GM21423 (cell line): ENCODE data around the gene FRMD4B.
"Not testable (repeated sequence)": the region's sequence is repeated elsewhere in the genome, so short reads cannot be mapped to it uniquely, and the experiment has no call there.

Source experiments
- ATAC-seq: cut with Tn5 transposase; IDR thresholded peaks from one replicate; pipeline ENCODE4 v1.9.1; 2021; ENCODE audit warnings: mild to moderate bottlenecking, moderate library complexity; ENCODE audit not compliant: unreplicated experiment

Gene FRMD4B

DNA sequence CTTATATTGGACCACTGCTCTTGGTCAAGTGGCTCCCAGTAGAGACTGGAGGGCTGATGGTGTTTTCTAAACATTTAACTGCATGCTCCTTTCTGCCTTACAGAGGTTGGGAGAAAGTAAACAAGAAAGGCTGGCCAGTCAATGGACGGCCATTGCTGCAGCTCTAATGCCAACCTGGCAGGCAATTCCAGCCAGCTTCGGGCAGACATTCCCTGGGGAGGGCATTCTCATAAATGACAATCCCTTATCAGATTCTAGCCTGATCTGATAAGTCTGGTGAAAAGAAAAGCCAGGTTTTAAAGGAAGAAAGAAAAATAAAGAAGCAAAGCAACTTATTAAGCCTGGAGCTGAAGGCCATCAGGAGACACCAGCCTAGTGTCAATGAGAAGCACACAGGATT, 60.7 kb downstream of the FRMD4B start:
- ATAC-seq = no peak

DNA sequence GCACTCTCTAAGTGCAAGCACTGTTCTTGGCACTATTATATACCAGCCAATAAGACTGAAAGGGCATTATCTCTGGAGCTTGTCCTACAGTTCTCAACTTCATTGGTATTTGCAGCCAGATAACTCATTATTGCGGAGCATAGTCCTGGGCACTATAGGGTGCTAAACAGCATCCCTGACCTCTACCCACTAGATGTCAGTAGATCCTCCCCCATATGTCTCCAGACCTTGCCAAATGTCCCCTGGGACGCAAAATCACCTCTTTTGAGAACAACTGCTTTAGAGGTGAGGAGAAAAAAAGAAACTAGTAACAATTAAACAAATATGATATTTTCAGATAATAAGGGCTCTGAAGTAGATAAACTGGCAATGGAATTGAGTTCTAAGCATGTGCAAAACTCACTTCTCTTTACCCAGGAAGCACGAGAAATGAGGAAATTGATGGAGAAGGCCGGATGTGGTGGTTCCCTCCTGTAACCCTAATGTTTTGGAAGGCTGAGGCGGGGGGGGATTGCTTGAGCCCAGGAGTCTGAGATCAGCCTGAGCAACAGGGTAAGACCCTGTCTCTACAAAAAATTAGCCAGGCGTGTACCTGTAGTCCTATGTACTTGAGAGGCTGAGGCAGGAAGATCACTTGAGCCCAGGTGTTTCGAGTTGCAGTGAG, 61.4 kb downstream of the FRMD4B start:
- peak; percentile 36 for ATAC-seq

DNA sequence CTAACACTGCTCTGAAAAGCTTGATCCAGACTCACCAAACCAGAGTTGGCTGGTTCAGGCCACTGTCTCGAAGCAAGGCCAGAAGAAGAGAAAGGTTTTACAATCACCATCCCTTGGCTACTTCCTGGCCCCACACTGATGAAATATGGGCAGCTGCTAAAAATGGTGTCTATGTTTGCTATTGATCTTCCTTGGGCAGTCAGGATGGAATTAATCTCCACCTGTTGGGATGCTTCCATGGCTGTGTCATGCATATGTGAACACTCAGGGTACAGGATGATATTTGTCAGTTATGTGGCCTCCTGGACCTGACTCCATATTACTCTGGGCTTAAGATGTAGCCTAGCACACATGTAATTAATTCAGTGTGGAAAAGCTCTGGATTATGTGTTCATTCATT, 61.9 kb downstream of the FRMD4B start:
- ATAC-seq = no peak

DNA sequence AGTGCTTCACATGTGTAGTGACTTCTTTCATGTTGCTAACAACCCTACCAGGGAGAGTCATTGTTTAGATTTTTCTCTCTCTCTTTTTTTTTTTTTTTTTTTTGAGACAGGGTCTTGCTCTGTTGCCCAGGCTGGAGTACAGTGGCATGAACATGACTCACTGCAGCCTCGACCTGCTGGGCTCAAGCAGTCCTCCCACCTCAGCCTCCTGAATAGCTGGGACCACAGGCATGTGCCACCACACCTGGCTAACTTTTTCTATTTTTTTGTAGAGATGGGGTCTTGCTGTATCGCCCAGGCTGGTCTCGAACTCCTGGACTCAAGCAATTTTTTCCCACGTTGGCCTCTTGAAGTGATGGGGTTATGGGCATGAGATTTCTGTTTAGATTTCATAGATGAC, 63.4 kb downstream of the FRMD4B start:
- ATAC-seq = not testable (repeated sequence)

DNA sequence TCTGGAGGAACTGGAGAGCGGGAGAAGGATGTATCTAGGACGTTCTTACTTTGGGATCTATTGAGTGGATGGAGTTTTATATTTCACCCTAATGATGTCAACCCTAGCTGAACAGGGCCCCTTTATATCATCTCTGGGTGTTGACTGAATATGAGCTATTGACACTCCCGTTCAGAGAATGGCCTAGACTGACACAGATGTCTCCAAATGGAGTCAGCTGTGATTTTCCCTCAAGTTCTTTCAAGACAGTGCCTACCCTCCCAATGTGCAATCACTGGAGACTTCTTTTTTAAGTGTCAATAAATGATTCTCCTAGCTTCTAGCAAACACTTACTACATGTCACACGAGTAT, 63.8 kb downstream of the FRMD4B start:
- no peak for ATAC-seq

DNA sequence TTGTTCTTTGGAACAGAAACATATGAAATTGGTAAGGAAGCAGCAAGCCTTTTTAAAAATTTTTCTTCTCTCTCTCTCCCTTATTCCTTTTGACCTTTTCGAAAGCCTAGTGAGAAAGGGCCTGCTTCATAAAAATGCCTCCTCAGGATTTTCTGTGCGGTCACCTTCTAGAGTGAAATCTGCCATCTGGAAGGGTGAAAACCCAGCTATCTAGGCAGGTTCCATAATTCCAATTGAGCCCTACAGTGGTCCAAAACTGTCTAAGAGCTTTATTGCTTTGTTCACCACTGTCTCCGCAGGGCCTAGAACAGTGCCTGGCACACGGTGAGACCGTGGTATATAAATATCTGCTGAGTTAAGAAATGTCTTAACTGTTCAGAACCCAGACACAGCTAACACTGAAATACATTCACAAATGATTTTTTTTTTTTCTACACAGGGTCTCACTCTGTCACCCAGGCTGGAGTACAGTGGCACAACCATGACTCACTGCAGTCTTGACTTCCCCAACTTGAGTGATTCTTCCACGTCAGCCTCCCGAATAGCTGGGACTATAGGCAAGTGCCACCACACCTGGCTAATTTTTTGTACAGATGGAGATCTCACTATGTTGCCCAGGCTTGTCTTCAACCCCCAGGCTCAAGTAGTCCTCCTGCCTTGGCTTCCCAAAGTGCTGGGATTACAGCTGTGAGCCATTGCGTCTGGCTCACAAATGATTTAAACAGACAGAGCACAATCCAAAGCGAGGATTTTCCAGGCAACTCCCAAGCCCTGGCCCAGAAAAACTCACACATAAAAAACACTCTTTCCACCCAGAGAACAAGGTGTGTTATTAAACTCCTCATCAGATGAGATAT, 64.4 kb downstream of the FRMD4B start:
- no peak for ATAC-seq

DNA sequence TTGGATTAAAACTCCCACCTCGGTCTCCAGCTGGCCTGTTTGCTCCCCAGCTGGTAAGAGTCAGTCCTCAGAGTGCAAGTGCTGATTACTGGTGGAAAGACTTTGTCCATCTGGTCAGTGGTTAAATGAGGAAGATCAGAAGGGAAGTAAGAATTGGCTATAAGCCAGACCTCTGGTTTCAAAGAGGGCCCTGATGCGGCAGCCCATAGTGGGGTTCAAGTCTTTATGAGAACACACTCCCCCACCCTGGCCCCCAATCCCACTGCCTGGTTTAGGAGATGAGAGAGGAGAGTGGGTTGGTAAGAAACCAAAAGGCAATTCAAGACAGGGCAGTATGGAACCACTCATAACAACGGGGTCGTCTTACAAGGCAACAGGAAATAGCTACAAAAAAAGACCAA, 65.0 kb downstream of the FRMD4B start:
- peak; percentile 52 for ATAC-seq

DNA sequence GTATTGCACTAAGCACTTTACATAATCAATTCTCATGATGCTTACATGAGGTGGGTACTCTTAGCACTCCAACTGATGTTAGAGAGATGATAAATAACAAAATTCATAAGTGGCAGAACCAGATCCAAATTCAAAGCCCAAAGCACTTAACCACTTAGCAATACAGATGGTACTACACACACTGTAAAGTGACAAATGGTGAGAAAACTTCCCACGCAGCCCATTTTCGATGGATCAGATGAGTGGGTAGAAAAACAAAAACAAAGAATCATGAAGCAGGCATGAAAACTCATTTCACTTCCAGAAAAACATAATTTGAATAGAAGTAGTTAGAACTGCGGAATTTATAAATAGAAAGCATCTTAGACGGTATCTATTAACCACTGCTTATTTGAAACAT, 66.2 kb downstream of the FRMD4B start:
- no peak for ATAC-seq

DNA sequence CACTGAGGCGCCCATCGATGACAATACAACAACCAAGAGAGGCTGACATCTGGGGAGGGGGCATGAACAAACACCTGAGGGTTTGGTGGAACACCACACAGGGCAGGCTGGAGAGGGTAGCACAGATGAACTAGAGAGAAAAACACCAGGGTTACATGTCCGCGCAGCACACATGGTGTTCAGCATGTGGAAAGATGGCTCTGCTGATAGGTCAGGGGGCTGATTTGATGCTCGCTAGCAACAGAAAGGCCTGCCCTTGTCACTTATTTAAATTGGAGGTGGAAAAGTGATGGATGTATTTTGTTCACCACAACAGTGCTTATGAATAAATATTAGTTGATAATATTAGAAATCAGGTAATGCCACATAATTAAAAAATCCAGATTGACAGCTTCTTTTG, 67.5 kb downstream of the FRMD4B start:
- ATAC-seq = no peak

DNA sequence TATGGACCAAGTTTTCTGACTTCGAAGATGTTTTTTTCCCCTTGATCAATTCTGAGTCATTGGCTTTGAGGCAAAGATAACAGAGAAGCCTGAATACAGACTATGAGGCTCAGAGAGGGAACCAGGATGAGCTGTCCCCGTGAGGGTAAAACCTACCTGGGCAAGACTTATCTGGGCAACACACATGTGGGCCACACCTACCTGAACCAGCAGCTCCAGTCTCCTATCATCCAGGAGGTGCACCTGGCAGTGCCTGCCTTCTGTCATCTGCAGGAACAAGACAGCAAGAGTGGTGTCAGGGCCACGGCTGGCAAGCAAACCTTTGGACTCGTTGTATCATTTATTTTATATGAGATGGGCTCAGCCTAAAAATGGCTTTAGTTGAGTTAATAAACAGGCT, 72.6 kb downstream of the FRMD4B start:
- no peak for ATAC-seq

DNA sequence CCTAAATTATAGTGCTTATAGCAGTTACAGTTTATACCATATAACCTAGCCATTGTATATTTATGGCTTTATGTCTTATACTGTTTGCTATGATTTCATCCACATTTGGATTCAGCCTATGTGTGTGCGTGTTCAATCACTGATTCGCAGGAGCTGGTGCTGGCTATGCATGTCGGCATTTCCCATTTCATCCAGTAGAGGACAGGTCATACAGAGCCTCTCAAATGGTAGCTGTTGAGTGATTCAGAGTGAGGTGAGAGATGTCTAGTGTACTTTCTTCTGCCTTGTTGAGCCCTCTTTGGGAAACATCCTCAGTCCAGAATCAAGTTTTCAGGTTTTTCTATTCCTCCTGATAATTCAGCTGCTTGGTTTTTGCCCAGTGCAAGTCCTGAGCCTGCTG, 76.1 kb downstream of the FRMD4B start:
- ATAC-seq = no peak

DNA sequence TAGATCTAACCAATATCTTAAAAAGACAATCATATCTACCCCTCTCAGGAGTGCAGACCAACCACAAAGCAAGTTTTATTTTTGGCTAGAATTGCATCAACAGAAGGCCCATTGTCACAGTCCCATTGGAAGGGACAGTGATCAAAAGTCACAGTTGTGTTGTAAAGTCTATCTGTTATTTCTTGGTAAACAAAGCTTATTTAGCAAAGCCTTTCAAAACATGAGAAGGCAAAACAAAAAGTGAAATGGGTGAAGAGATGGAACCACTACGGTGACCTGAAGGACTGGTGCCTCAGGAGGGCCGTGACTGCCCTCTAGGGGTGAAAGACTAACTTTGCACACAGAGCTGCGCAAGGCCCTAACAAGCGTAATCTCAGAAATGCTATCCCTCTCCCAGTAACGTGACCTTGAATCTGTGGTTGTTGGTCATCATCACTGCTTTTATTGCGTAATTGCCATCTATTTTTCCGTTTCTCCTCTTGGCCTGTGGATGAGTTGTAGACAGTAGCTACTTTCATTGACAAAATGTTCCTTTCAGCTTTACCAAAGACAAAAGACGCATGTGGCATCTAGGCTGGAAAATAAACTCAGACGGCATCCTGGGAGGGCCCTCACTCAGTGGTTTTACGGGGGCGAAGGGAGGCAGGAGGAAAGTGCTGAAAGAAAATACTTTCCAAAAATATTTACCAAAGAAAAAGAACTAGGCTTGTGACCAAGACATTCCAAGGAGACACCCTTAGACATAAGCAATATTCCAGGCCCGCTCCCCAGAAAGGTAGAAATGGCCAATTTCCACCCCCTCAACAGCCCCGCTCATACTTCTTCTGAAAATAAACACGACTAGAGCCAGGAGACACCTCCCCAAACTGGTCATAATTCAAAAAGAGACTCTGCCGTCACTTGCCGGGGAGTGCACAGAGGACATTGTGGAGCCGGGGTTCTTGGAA, 79.4 kb downstream of the FRMD4B start:
- ATAC-seq = peak; percentile 90

DNA sequence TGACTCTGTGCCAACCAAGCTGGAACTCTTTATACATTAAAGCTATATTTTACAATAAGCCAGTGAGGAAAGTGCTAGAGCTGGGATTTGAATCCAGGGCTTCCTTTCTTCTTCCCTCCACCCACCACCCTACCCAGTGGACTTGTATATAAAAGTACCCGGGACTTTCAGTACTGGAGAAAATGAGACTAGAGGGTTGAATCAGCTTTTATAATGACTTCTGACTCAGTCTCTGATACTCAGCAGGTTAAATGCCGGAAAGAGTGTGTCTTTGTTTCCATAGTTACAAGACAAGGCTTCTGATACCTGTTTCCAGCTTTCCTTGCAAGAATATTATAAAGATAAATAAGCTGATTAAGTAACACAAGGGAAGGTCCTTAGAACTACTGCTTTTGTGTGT, 80.9 kb downstream of the FRMD4B start:
- ATAC-seq = no peak

DNA sequence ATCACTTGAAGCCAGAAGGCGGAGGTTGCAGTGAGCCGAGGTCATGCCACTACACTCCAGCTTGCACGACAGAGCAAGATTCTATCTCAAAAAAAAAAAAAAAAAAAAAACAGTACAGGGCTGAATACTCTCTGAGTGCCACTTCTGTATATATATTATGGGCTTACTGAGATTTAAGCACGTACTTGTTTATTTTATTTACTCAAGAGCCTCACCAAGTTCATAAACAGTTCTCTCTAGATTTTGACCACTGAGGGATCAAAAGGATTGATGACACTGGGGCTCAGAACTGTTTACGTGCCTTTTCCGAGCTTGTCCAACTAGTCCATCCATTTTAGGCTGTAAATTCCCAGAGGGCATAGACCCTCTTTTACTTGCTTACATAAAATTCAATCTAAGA, 81.5 kb downstream of the FRMD4B start:
- no peak for ATAC-seq

DNA sequence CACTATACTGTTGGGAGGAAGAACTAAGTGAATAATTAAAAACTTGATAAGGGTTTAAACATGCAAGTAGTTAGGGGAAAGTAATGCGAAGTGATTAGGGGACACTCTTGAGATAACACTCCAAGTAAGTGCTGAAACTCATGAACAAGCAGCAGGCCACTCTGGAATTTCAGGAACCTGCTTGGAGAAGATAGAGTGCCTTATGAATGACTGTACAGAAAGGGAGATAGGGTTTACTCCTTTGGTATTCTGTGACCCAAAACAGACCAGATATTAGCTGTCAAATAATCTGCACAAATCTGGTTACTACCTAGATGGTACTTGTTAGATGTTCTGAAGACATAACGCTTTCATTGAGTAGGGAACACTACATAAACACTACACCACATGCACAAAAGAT, 85.6 kb downstream of the FRMD4B start:
- ATAC-seq = no peak

DNA sequence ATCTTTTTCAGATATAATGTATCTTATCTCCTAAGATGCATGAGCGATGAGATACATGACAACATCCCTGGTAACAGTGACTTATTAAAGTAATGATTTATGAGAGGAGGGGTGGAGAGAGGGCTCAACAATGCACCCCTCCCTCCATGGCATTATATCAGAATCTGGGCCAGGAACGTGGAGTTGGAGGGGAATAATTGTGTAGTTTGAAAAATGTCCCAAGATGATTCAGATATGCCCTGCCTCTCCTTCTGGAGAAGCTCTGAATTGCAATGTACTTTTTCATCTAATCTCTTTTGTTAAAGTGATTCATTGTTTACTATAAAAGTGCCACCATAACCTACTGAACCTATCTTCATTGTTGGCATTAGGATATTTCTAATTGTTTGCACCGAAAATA, 86.5 kb downstream of the FRMD4B start:
- no peak for ATAC-seq

DNA sequence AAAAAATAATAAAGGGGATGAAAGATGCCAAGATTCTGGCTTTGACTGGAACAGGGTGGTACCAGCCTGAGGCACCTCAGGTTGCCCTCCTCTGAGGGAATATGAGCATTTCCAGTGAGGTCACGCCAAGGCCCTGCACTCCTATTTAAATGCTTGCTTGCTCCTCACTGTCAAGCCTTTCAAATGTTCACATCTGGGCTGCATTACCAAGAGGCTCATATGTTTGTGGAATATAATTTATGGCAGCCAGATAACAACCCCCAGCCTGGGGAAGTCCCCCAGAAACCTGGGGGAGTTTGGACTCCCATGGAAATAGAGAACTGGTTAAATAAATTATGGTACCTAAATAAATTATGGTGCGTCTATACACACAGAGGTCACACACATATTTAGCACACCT, 88.4 kb downstream of the FRMD4B start:
- no peak for ATAC-seq

DNA sequence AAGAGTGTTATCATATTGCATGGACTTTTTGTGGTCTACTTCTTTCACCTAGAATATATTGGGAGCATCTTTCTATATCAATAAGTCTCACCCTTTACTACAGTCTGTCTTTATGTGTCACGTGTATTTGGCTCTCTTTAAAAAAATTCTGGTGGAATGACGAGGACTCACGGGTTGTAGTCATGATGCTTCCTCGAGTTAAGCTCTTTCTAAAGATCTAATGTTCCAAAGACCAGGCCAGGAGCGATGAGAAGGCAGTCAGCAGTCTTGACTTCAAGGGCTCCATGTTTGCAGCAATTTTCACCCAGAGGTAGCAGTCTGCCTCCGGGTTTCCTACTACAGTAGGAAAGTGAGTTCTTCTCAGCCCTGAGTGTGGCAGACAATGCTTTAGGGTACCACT, 88.9 kb downstream of the FRMD4B start:
- no peak for ATAC-seq

DNA sequence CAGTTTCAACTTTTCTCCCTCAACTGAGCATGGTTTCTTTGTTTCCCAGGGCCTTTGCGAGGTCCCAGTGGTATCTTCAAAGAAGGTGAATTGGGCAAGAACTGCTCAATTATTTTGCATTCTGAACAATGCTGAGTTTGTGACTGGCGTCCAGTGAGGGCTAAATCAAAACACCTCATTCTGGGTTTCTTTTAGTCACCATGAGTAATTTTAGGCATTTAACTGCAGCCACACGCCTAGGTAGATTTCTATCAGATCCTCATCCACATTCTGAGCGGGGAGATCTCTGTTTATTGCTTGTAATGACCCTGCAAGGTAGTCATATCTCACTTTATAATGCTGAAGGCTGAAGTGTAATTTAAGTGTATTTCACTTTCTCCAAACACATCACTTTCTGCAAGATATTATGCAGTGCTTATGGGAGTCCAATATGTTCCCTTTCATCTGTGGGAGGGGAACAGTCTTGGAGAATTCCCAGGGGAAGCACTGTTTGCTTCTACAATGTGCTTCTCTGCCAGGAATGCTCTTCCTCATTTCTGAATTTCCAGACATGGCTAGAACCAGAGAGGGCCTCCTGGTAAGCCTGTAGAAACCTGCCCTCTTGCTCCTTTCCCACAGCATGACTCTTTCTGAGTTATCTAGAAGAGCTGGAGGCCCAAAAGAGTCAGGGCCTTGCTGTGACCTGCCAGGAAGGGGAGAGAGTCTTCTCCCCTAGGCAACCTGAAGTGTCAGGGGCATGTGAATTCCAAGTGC, 91.7 kb downstream of the FRMD4B start:
- ATAC-seq = no peak

DNA sequence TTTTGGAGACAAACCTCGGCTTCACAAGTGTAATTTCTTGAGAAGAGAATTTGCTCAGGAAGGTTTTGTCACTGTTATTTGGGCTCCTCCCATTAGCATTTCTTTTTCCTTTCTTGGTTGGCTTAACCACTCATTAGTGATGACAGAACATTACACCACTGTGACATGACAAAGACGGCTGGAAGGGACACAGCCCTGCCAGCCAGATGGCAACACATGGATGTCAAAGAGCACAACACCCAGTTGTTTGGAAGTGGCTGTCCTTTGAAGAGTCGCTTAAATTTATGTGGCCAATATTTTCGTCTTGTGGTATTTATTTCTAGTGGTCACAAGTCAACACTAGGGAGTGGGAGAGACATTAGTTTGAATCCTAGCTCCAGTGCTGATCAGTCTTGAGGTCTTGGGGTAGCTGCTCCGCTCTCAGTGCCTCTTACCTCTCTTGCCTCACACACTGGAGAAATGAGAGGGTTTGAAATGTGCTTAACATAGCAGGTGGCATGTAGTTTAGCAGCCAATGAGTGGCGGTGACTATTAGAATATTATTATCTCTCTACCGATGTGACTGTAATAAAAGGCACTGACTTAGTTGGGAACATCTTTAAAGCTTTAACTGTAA, 92.8 kb downstream of the FRMD4B start:
- ATAC-seq = no peak
